Ascending aorta (tissue), 2 donors: ENCODE results near the gene SCOC. TPM values are rescaled to one million over a fixed set of nuclear protein-coding genes. Genes with fewer than 3 reads are reported as not detected.

Experiments used
- DNase-seq, 2 donors: peaks; one replicate each; pipeline ENCODE4 v3.0.0-alpha.2; 2019; ENCODE audit warnings: low spot score in 2 of 2
- H3K27ac ChIP-seq, 2 donors: fragments of 200-600 bp; sonication (generic); one replicate each; pipeline ENCODE4 v1.5.1; 2016 to 2017; ENCODE audit warnings: mild to moderate bottlenecking in 1 of 2
- H3K27me3 ChIP-seq: fragments of 200-600 bp; sonication (generic); one replicate; pipeline ENCODE4 v1.5.1; 2017
- H3K36me3 ChIP-seq, 2 donors: fragments of 200-600 bp; sonication (generic); one replicate each; pipeline ENCODE4 v1.5.1; 2016
- H3K4me1 ChIP-seq, 2 donors: fragments of 200-600 bp; sonication (generic); one replicate each; pipeline ENCODE4 v1.5.1; 2016 to 2017; ENCODE audit warnings: mild to moderate bottlenecking in 1 of 2
- H3K4me3 ChIP-seq, 2 donors: fragments of 200-600 bp; sonication (generic); one replicate each; pipeline ENCODE4 v1.5.1; 2016 to 2017; ENCODE audit warnings: mild to moderate bottlenecking in 1 of 2
- H3K9me3 ChIP-seq, 2 donors: fragments of 200-600 bp; sonication (generic); one replicate each; pipeline ENCODE4 v1.5.1; 2016
- intact Hi-C: fragments of 100-400 bp; cut with DNase I; formaldehyde crosslinking; loops from one replicate; pipeline ENCODE4 v1.15.1; 2023
- total RNA-seq: library from RNA; depleted of rRNA; stranded (reverse); fragments of >200 nt; gene quantifications from one replicate; pipeline ENCODE4 v1.1.0, GENCODE V29; 2016
- TF ChIP-seq, protein P1 (sequence below), 3 experiments: fragments of 200-600 bp in 2 of 3; fragments of 450-650 bp in 1 of 3; sonication (generic) in 2 of 3; IDR thresholded peaks; one replicate each; pipeline ENCODE4 v1.5.1; 2016 to 2019; ENCODE audit warnings: antibody characterized with exemption in 3 of 3, mild to moderate bottlenecking in 1 of 3, moderate library complexity in 1 of 3

Gene SCOC
- total RNA-seq, 1 donor from 2014 or later, result 7.2 TPM

DNA sequence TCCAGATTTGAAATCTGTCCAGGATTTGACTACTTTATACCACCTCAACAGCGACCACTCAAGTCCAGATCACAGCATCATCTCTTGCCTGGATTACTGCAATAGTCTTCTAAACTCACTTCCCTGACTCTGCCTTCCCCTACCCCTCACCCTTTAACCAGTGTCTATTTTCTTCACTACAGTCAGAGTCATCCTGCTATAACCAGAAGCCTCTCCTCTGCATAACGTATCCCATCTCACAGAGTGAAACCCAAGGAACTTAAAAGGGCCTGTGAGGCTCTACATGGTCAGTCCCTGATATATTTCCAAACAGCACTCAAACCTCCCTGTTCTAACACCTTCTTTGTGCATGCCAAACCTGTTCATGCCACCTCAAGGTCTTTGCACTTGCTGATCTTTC is 40.7 kb upstream of the SCOC start:
- Histone ChIP-seq H3K27me3 (no peaks in the 10 kb centered on the region), H3K4me3 (no peak overlapping the region), H3K9me3 (no peaks in the 10 kb centered on the region), H3K27ac (no peak overlapping the region), H3K4me1 (no peaks in the 10 kb centered on the region), H3K36me3 (no peaks in the 10 kb centered on the region)
- TF ChIP-seq, protein P1, sequence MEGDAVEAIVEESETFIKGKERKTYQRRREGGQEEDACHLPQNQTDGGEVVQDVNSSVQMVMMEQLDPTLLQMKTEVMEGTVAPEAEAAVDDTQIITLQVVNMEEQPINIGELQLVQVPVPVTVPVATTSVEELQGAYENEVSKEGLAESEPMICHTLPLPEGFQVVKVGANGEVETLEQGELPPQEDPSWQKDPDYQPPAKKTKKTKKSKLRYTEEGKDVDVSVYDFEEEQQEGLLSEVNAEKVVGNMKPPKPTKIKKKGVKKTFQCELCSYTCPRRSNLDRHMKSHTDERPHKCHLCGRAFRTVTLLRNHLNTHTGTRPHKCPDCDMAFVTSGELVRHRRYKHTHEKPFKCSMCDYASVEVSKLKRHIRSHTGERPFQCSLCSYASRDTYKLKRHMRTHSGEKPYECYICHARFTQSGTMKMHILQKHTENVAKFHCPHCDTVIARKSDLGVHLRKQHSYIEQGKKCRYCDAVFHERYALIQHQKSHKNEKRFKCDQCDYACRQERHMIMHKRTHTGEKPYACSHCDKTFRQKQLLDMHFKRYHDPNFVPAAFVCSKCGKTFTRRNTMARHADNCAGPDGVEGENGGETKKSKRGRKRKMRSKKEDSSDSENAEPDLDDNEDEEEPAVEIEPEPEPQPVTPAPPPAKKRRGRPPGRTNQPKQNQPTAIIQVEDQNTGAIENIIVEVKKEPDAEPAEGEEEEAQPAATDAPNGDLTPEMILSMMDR (IDR thresholded peaks at IDR 0.05), result no peak
- intact Hi-C loops, result no loop called here
- no peak for DNase-seq

DNA sequence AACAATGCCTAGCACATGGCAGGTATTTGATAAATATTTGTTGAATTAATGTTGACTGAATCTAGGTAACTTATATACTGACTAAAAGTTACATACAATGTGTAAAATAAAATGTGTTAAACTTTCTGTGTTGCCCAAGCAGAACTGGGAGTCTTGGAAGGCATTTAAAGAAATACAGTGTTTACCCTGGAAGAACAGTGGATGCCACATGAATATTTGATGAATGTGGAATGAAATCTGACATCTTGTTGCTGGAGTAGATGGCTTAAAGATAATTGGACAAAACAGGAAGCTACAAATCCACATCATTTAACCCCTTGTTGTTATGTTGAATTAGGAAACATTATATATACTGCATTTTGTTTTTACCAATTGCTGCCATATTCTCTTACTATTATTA is 39.9 kb upstream of the SCOC start:
- TF ChIP-seq, protein P1 (IDR thresholded peaks at IDR 0.05), result no peak
- intact Hi-C loops, result no loop called here
- Histone ChIP-seq H3K4me1 (no peaks in the 10 kb centered on the region), H3K27me3 (no peaks in the 10 kb centered on the region), H3K9me3 (no peaks in the 10 kb centered on the region), H3K36me3 (no peaks in the 10 kb centered on the region), H3K4me3 (no peak overlapping the region), H3K27ac (no peak overlapping the region)
- no peak for DNase-seq

DNA sequence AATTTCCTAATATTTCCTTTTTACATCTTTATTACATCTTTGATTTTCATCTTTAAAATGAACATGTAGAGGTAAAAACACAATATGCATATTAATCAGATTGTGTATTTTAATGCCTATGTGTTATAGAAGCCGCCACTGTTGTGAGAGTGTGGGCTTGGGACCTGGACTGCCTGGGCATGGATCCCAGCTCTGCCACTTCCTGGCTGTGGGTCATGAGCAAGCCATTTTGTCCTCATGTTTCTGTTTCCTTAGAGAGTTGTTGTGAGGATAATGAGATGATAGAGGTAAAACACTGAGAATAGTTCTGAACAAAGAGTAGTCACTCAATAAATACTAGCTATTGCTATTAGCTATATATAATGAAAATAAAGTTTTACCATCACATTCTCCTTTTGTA is 38.4 kb upstream of the SCOC start:
- Histone ChIP-seq H3K4me1 (no peaks in the 10 kb centered on the region), H3K4me3 (no peak overlapping the region), H3K9me3 (no peaks in the 10 kb centered on the region), H3K27me3 (no peaks in the 10 kb centered on the region), H3K27ac (no peak overlapping the region), H3K36me3 (no peaks in the 10 kb centered on the region)
- intact Hi-C loops, result no loop called here
- DNase-seq, result no peak
- TF ChIP-seq, protein P1 (IDR thresholded peaks at IDR 0.05), result no peak

DNA sequence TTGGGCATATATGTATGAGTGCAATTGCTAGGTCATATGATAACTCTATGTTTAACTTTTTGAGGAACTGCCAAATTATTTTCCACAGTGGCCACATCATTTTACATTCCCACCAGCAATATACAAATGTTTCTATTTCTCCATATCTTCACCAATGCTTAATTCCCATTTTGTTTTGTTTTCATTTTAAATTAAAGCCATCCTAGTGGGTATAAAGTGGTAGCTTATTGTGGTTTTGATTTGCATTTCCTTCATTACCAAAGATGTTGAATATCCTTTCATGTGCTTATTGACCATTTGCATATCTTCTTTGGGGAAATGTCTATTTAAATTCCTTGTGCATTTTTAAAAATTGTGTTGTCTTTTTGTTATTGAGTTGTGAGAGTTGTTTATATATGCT is 36.7 kb upstream of the SCOC start:
- H3K27me3 ChIP-seq, result no peaks in the 10 kb centered on the region
- H3K36me3 ChIP-seq, result no peaks in the 10 kb centered on the region
- DNase-seq, result no peak
- intact Hi-C loops, result no loop called here
- TF ChIP-seq, protein P1 (IDR thresholded peaks at IDR 0.05), result no peak
- no peaks in the 10 kb centered on the region for H3K4me1 ChIP-seq
- no peak overlapping the region for H3K4me3 ChIP-seq
- H3K9me3 ChIP-seq, result no peaks in the 10 kb centered on the region
- H3K27ac ChIP-seq, result no peak overlapping the region

DNA sequence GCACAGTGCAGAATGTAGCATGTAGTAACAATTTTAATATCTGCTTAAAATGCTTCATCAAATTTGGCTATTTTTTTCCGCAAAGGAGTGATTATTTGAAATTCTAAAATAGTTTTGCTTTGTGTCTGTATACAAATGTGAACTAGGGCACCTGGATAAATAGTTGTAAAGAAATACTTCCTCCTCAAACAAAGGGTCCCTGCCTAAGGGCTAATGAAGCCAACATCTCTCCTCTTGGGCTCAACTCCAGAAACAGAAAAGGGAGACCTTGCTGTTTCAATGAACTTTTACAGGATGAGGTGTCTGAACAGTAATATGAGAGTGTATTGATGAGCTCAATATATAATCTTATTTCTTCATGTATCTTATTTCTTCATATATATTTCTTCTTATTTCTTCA is 30.8 kb upstream of the SCOC start:
- Histone ChIP-seq H3K27me3 (no peaks in the 10 kb centered on the region), H3K27ac (no peak overlapping the region), H3K4me3 (no peak overlapping the region), H3K4me1 (no peaks in the 10 kb centered on the region), H3K36me3 (no peaks in the 10 kb centered on the region), H3K9me3 (no peaks in the 10 kb centered on the region)
- intact Hi-C loops, result no loop called here
- TF ChIP-seq, protein P1 (IDR thresholded peaks at IDR 0.05), result no peak
- no peak for DNase-seq

DNA sequence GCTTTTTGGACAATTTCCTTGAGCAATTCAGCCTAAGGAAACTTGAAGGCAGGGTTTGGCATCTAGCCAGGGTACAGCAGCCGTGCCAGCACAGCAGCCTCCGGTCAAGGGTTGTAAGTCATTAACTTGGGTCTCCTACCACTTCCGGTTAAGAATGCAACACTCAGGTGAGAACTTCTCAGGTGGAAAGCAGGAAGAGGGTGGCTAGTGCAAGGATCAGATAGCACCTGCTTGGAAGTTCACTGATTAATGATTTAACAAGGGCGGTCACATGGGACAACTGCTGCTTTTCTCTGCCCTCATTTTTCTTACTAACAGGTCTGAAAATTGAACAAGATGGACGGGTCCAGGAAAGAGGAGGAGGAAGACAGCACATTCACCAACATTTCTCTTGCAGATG is 30.1 kb upstream of the SCOC start:
- Histone ChIP-seq H3K4me3 (no peak overlapping the region), H3K36me3 (no peaks in the 10 kb centered on the region), H3K27me3 (no peaks in the 10 kb centered on the region), H3K9me3 (no peaks in the 10 kb centered on the region), H3K4me1 (no peaks in the 10 kb centered on the region), H3K27ac (no peak overlapping the region)
- TF ChIP-seq, protein P1 (IDR thresholded peaks at IDR 0.05), result no peak
- no peak for DNase-seq
- intact Hi-C loops, result no loop called here
